HL-60 (cell line): Measurements from ENCODE around the gene TLL2.

Experiments
- DNase-seq, 2 experiments: peaks; one replicate each; pipeline ENCODE4 v3.0.0-alpha.2; 2010 to 2020; ENCODE audit warnings: low read depth in 1 of 2, low spot score in 1 of 2
- H3K27ac ChIP-seq: fragments of 250-450 bp; sonication (Bioruptor Pico); replicated peaks from 2 replicates; pipeline ENCODE4 v1.5.1; 2020; ENCODE audit warnings: mild to moderate bottlenecking, moderate library complexity
- H3K27me3 ChIP-seq: fragments of 250-450 bp; sonication (Bioruptor Pico); 2 replicates; pipeline ENCODE4 v1.5.1; 2021; ENCODE audit warnings: mild to moderate bottlenecking, moderate library complexity; ENCODE audit not compliant: insufficient read depth, poor library complexity, severe bottlenecking
- H3K4me3 ChIP-seq: replicated peaks from 2 replicates; pipeline ENCODE4 v1.5.1; 2011; ENCODE audit warnings: mild to moderate bottlenecking, control low read depth, low read length; ENCODE audit not compliant: insufficient read depth
- CTCF ChIP-seq: IDR thresholded peaks from one replicate; pipeline ENCODE4 v1.5.1; 2011; ENCODE audit warnings: low read length, control low read depth, inconsistent platforms; ENCODE audit not compliant: insufficient read depth
- GABPA ChIP-seq: IDR thresholded peaks from 2 replicates; pipeline ENCODE4 v1.6.1; 2012; ENCODE audit warnings: low read depth
- POLR2AphosphoS5 ChIP-seq: IDR thresholded peaks from 2 replicates; pipeline ENCODE4 v1.6.1; 2012; ENCODE audit warnings: low read depth
- SPI1 ChIP-seq: IDR thresholded peaks from 2 replicates; pipeline ENCODE4 v1.6.1; 2012; ENCODE audit warnings: low read depth, mild to moderate bottlenecking, borderline replicate concordance
- TF ChIP-seq, protein P1 (sequence below): IDR thresholded peaks from 2 replicates; pipeline ENCODE4 v1.6.1; 2012; ENCODE audit warnings: low read depth; ENCODE audit not compliant: insufficient replicate concordance

The TLL2 gene

DNA sequence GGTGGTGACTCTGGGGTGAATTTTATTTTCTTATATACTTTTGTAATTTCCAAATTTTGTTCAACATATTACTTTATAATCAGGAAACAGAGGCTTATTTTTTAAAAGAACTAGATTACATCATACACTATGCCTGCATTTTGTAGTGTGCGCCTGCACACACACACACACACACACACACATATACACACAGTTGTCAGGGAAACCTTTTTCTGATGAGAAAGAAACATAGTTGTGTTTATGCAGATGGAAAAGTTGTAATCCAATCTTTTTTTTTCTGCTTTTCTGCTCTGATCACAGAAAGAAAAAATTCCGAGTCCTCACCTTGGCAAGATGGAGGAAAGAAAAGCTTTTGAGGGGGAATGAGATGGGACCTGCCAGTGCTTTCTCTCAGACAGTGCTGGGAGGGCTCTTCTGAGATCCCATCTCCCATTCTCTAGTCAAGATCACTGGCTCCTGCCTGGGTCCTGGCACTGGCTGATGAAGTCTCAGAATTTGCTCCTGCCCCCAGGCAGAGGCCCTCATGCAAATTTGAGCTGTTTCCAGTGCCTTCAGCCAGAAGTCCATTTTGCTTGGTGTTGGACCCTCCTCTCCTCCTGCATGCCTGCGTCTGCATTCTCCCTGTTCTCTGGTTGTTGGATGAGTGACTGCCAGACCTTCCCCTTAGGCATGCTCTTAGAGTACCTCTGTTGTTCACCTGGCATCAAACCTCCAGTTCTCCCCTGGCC lies 59.7 kb downstream of the TLL2 start:
- TF ChIP-seq POLR2AphosphoS5 (no peak), GABPA (no peak), SPI1 (no peak), CTCF (no peak)
- TF ChIP-seq, protein P1, sequence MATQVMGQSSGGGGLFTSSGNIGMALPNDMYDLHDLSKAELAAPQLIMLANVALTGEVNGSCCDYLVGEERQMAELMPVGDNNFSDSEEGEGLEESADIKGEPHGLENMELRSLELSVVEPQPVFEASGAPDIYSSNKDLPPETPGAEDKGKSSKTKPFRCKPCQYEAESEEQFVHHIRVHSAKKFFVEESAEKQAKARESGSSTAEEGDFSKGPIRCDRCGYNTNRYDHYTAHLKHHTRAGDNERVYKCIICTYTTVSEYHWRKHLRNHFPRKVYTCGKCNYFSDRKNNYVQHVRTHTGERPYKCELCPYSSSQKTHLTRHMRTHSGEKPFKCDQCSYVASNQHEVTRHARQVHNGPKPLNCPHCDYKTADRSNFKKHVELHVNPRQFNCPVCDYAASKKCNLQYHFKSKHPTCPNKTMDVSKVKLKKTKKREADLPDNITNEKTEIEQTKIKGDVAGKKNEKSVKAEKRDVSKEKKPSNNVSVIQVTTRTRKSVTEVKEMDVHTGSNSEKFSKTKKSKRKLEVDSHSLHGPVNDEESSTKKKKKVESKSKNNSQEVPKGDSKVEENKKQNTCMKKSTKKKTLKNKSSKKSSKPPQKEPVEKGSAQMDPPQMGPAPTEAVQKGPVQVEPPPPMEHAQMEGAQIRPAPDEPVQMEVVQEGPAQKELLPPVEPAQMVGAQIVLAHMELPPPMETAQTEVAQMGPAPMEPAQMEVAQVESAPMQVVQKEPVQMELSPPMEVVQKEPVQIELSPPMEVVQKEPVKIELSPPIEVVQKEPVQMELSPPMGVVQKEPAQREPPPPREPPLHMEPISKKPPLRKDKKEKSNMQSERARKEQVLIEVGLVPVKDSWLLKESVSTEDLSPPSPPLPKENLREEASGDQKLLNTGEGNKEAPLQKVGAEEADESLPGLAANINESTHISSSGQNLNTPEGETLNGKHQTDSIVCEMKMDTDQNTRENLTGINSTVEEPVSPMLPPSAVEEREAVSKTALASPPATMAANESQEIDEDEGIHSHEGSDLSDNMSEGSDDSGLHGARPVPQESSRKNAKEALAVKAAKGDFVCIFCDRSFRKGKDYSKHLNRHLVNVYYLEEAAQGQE: no peak
- DNase-seq: no peak
- H3K4me3 ChIP-seq: no peak overlapping the region
- no peak overlapping the region for H3K27ac ChIP-seq
- H3K27me3 ChIP-seq: no peaks in the 10 kb centered on the region

DNA sequence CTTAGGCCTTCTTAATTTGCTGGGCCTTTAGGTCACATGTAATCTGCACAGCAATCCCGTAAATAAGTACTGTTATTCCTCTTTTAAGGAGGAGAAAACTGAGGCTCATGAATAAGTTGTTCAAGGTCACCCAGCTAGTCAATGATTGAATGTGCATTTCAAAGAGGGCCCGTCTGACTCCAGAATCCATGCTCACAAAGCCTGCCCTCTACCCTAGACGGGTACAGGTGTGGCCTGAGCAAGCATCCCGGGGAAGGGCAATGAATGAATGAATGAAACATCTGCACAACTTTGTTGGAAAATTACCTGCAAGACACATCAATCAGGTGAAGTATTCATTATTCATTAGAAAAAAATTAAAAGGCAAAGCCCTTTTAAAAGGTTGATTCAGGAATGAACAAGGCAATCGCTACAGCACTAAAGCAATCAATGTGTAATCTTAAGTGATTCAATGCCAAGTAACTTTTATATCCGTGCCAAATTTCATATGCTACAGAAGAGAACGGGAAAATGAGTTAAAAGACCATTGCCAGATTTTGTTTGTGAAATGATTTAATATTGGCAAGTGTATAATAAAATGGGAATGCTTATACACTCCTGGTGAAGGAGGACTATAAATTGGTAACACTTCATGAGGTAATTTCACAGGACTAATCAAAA lies 61.1 kb downstream of the TLL2 start:
- Histone ChIP-seq H3K27ac (no peak overlapping the region), H3K4me3 (no peak overlapping the region), H3K27me3 (no peaks in the 10 kb centered on the region)
- no peak for DNase-seq
- TF ChIP-seq POLR2AphosphoS5: no peak
- TF ChIP-seq, protein P1: no peak
- no peak for TF ChIP-seq SPI1
- no peak for TF ChIP-seq GABPA
- TF ChIP-seq CTCF: no peak

DNA sequence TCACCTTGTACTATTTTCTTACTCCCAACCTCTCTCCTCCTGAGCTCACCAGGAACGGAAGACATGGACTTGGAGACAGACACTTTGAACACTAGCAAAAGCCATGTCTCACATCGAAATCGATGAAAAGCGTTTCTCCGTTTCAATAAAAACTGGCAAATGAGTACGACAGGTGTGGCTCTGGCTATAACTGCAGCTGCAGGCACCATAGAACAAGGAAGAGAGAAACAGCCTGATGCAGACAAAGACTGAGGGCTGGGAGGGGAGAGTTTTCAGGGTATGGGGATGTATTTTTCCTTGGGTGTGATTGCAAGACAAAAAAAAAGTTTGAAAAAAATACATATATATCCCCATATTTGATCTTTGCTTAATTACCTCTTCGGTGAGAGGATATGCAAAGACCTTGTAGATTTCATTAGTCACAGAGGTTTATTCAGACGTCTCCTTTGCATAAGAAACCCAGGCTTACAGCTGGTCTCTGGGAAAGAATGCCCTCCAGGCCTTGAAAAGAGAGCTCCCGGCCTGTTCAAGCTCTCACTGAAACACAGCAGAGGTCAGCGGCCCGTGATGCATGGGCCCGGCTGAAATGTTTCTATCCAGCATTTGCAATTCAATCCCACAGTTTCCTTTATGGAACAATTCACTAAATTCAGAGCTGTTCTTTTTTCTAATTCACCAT lies 63.1 kb downstream of the TLL2 start:
- no peaks in the 10 kb centered on the region for H3K27me3 ChIP-seq
- no peak overlapping the region for H3K27ac ChIP-seq
- no peak for TF ChIP-seq SPI1
- no peak for TF ChIP-seq GABPA
- no peak for TF ChIP-seq POLR2AphosphoS5
- no peak for TF ChIP-seq CTCF
- TF ChIP-seq, protein P1: no peak
- DNase-seq: no peak
- H3K4me3 ChIP-seq: no peak overlapping the region
